GM19328 (cell line): Measurements from ENCODE around the gene CYP2W1.
"Not testable (repeated sequence)": the region's sequence is repeated elsewhere in the genome, so short reads cannot be mapped to it uniquely, and the experiment has no call there.

ENCODE experiments used
- ATAC-seq: cut with Tn5 transposase; IDR thresholded peaks from one replicate; pipeline ENCODE4 v1.9.1; 2021; ENCODE audit warnings: mild to moderate bottlenecking, moderate library complexity; ENCODE audit not compliant: unreplicated experiment

The CYP2W1 gene

DNA sequence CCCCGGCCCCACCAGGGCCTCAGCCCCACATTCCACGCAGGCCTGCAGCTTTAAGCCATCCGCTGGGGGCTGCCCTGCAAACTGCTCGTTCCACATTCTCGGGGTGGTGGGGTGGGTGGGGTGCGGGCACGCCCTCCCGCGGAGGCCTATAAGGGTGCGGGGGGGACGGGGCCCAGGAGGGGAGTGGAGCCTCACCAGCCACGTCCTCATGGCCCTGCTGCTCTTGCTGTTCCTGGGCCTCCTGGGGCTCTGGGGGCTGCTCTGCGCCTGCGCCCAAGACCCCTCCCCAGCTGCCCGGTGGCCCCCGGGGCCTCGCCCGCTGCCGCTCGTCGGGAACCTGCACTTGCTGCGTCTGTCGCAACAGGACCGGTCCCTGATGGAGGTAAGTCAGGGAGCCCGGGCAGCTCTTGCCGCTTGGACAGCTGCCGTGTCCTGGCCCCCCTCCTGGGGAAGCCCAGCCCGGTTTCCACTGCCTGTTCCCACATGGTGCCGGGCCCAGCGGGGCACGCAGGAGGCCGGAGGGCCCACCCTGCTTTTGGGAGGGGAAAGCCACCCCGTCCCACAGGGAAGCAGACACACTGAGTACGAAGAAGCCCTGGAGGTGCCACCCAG is at the start of gene CYP2W1:
CYP2W1 (plus strand) TSS at position 178 of the 612 bp plus-strand sequence; CDS start at position 209, 31 bp downstream.
- ATAC-seq = no peak

- ATAC-seq = no peak
Observed at GRCh38 chr7:934469-935163, 48.4 kb upstream of the CYP2W1 start.

DNA sequence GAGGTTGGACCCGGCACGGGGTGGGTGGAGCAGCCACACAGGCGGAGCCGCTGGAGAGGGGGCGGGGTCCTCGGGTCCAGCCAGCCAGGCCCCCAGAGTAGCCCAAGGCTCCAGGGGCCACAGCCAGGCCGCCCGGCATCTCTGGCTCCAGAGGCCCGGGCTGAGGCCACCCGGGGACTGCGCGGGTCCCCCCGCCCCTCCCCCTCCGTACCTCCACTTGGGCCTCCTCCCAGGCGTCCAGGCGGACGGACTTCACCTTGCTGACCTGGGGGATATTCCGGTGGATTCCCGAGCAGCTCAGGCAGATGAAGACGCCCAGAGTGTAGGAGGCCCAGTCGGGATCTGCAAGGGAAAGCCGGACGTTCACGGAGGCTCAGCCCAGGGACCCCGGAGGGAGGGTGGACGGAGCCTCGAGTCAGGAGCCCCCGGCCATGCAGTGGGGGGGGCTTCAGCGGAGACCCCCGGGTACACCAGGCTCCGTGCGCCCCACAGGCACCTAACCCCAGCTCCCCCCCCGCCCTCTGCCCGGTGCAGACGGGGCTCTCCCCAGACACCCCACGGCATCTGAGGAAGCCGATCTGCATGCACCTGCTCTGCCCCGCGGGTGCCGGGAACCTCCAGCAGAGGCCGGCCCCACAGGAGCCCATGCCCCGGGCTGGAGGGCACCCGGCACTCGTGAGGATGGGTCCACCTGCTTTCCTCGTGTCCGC is 47.7 kb upstream of the CYP2W1 start:
- ATAC-seq = no peak

GRCh38 chr7:935874-936385 is 47.1 kb upstream of the CYP2W1 start:
- no peak for ATAC-seq

GRCh38 chr7:936386-937054 is 46.5 kb upstream of the CYP2W1 start:
- ATAC-seq = peak; percentile 70

- ATAC-seq = no peak
Observed at GRCh38 chr7:937856-938484, 45.0 kb upstream of the CYP2W1 start.

GRCh38 chr7:938546-939185 is 44.3 kb upstream of the CYP2W1 start:
- no peak for ATAC-seq

DNA sequence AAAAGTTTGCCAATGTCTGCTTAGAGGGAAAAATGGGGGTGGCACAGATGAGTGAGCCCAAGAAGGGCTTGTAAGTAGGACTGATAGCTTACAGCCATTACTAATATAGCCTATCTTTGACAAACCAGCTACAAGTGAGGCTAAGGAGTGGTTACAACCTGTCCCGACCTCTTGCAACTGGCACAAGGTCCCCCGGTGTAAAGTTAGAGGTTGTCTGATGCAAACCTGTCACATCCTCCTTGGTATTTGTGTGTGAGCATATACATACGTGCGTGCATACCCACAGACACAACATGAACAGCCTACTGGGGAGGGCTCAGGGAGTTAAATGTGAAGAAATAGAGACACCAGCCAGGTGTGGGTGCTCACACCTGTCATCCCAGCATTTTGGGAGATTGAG is 43.1 kb upstream of the CYP2W1 start:
- no peak for ATAC-seq

- no peak for ATAC-seq
Observed at GRCh38 chr7:940599-941408, 42.2 kb upstream of the CYP2W1 start.

DNA sequence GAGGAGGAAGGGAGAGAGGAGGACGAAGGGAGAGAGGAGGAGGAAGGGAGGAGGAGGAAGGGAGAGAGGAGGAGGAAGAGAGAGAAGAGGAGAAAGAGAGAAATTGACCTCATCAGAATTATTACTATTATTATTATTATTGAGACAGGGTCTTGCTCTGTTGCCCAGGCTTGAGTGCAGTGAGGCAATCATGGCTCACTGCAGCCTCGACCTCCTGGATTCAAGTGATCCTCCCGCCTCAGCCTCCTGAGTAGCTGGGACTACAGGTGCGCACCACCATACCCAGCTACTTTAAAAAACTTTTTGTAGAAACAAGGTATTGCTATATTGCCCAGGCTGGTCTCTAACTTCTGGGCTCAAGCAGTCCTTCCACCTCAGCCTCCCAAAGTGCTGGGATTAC is 39.2 kb upstream of the CYP2W1 start:
- not testable (repeated sequence) for ATAC-seq

- no peak for ATAC-seq
Observed at GRCh38 chr7:944744-945143, 38.2 kb upstream of the CYP2W1 start.

GRCh38 chr7:945147-945555 is 37.8 kb upstream of the CYP2W1 start:
- ATAC-seq = no peak

- ATAC-seq = no peak
Observed at GRCh38 chr7:945556-946255, 37.3 kb upstream of the CYP2W1 start.

DNA sequence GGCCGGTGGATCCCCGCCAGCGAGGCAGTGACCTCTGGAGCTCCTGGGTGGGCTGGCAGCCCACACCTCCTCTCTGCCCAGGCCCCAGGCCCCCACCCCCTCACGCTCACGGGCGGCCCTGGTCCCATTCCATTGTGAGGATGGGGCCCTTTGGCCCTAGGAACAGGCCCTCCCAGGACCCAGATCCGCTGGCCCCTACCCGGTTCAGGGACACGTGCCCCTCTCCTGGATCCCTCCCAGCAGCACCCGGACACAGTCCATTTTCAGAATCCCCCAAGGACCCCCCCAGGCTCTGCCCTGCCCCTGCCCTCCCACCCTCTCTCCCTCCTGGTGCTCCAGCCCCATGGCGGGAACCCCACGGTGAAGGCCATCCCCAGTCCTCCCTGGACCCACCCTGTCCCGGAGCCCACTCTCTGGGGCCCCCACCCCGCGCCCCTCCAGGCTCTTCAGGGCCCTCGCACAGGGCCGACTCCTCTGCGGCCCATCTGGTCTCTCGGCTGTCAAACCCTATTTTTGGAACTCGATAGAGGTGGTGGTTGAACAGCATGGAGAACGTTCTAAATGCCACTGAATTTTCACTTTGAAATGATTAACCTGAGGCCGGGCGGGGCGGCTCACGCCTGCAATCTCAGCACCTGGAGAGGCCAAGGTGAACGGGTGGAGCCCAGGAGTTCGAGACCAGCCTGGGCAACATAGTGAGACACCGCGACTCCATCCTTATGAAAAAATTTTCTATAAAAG is 36.6 kb upstream of the CYP2W1 start:
- ATAC-seq = no peak

DNA sequence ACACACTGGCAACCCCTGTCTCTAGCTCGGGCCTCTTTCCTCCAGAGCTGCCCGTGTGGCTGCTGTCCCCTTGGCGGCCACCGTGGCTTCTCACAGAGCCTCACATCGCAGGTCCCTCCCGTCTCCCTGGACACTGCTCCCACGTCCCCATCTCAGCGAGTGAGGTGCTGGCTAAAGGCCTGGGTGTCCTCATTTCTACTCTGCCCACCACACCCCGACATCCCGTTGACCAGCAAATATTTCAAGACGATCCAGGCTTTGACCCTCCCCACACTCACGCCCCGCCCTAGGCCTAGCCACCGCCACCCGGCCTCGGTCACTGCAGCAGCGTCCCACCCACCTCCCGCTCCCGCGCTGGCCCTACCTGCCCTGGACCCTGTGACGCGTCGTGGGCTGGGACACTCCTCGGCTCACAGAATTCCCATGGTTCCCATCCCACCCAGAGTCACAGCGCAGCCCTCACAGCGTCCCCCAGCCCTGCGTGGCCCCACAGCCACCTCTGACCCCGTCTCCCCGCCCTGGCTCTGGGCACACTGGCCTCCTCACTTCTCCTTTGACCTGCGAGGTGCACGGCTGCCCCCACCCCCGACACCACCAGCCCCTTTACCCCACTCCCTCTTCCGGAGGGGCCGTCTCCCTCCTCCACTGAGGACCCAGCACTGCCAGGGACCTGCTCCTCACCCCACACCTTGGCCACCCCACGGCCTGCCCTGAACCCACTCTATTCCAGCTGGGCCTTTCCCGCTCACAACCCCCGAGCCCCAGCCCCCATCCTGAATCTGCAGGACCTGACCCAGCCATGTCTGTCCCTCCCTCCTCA is 35.4 kb upstream of the CYP2W1 start:
- ATAC-seq = no peak

- ATAC-seq = no peak
Observed at GRCh38 chr7:949021-949934, 33.7 kb upstream of the CYP2W1 start.
